Activated T-helper 1 cell treated with anti-CD3 and anti-CD28 coated beads, Interleukin-2, amount 50 U/mL, for 16 hours (primary cell): Measurements from ENCODE around the gene RNF180.

ENCODE experiments used
- DNase-seq, 2 donors: peaks; one replicate each; pipeline ENCODE4 v3.0.0-alpha.2; 2020; ENCODE audit warnings: low read depth in 1 of 2, low spot score in 1 of 2

The RNF180 gene

GRCh38 chr5:64165500-64166200, at the start of gene RNF180:
Gene RNF180 (plus strand): TSS chr5:64165843. CDS start chr5:64200808, 34,965 bp downstream.
- DNase-seq = no peak

- DNase-seq = no peak
These were observed 40.1 kb upstream of the RNF180 start for GRCh38 chr5:64125521-64125920.

- DNase-seq = no peak
These were observed 39.4 kb upstream of the RNF180 start for GRCh38 chr5:64126202-64126741.

GRCh38 chr5:64140018-64140417, 25.6 kb upstream of the RNF180 start:
- DNase-seq = no peak

GRCh38 chr5:64144425-64145215, 21.0 kb upstream of the RNF180 start:
- no peak for DNase-seq

GRCh38 chr5:64145216-64145895, 20.3 kb upstream of the RNF180 start:
- DNase-seq = no peak

- DNase-seq = no peak
These were observed 18.3 kb upstream of the RNF180 start for GRCh38 chr5:64147379-64147778.

- no peak for DNase-seq
These were observed 17.7 kb upstream of the RNF180 start for GRCh38 chr5:64147849-64148441.

- no peak for DNase-seq
These were observed 16.4 kb upstream of the RNF180 start for GRCh38 chr5:64149268-64149667.

GRCh38 chr5:64149857-64150521, 15.7 kb upstream of the RNF180 start:
- DNase-seq = no peak

- no peak for DNase-seq
These were observed 9.4 kb upstream of the RNF180 start for GRCh38 chr5:64156261-64156660.

- DNase-seq = no peak
These were observed 6.8 kb upstream of the RNF180 start for GRCh38 chr5:64158827-64159226.

GRCh38 chr5:64160201-64160600, 5.4 kb upstream of the RNF180 start:
- no peak for DNase-seq

GRCh38 chr5:64161420-64161819, 4.2 kb upstream of the RNF180 start:
- no peak for DNase-seq

GRCh38 chr5:64163135-64163534, 2.5 kb upstream of the RNF180 start:
- no peak for DNase-seq

GRCh38 chr5:64163746-64164145, 1.9 kb upstream of the RNF180 start:
- no peak for DNase-seq

- DNase-seq = no peak
These were observed 1.5 kb upstream of the RNF180 start for GRCh38 chr5:64164166-64164565.

- DNase-seq = no peak
These were observed 513 bp upstream of the RNF180 start for GRCh38 chr5:64165160-64165499.

GRCh38 chr5:64166201-64166959, 737 bp downstream of the RNF180 start:
- no peak for DNase-seq

GRCh38 chr5:64176301-64176700, 10.7 kb downstream of the RNF180 start:
- DNase-seq = no peak
